ENCODE results near the gene R3HDM4.

DNA sequence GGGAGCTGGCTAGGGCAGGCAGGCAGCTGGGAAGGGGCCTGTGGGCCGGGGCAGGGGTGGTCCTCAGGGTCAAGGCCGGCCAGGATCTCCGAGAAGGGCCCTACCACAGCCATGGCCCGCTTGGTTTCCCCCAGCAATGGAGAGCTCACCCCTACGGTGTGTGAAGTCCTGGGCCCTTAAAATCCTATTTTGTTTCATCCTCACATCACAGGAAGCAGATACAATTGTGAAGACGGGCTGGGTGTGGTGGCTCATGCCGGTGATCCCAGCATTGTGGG, 11.0 kb downstream of the R3HDM4 start:
- no peak for TF ChIP-seq TAF1 (IDR thresholded peaks at IDR 0.05; ENCODE audit: borderline replicate concordance, insufficient read depth, low read length)
- TF ChIP-seq POLR2AphosphoS5 (IDR thresholded peaks at IDR 0.05; ENCODE audit: low read depth, low read length) = no peak
- no peak for TF ChIP-seq SIN3A (IDR thresholded peaks at IDR 0.05; ENCODE audit: borderline replicate concordance, insufficient read depth, low read length)
- TF ChIP-seq, protein P1, sequence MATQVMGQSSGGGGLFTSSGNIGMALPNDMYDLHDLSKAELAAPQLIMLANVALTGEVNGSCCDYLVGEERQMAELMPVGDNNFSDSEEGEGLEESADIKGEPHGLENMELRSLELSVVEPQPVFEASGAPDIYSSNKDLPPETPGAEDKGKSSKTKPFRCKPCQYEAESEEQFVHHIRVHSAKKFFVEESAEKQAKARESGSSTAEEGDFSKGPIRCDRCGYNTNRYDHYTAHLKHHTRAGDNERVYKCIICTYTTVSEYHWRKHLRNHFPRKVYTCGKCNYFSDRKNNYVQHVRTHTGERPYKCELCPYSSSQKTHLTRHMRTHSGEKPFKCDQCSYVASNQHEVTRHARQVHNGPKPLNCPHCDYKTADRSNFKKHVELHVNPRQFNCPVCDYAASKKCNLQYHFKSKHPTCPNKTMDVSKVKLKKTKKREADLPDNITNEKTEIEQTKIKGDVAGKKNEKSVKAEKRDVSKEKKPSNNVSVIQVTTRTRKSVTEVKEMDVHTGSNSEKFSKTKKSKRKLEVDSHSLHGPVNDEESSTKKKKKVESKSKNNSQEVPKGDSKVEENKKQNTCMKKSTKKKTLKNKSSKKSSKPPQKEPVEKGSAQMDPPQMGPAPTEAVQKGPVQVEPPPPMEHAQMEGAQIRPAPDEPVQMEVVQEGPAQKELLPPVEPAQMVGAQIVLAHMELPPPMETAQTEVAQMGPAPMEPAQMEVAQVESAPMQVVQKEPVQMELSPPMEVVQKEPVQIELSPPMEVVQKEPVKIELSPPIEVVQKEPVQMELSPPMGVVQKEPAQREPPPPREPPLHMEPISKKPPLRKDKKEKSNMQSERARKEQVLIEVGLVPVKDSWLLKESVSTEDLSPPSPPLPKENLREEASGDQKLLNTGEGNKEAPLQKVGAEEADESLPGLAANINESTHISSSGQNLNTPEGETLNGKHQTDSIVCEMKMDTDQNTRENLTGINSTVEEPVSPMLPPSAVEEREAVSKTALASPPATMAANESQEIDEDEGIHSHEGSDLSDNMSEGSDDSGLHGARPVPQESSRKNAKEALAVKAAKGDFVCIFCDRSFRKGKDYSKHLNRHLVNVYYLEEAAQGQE (IDR thresholded peaks at IDR 0.05; ENCODE audit: insufficient read depth in 1 of 2, low read depth in 2 of 2, low read length in 2 of 2) = no peak
- TF ChIP-seq FOXP2 (optimal IDR thresholded peaks at IDR 0.05; ENCODE audit: borderline replicate concordance, extremely low read depth, extremely low read length, insufficient read depth) = no peak
